DND-41 (cell line): ENCODE results near the gene PTPRG.

Source experiments
- ATAC-seq: fragments of 200-7000 bp; cut with Tn5 transposase; 3 replicates; pipeline ENCODE4 v1.9.1; 2021; ENCODE audit warnings: low read depth; ENCODE audit not compliant: insufficient read depth
- DNase-seq: peaks from one replicate; pipeline ENCODE4 v3.0.0-alpha.2; 2020
- H2AFZ ChIP-seq: 2 replicates; pipeline ENCODE4 v1.6.0; 2012; ENCODE audit warnings: low read depth, low read length
- H3K27ac ChIP-seq: 2 replicates; pipeline ENCODE4 v1.5.1; 2012; ENCODE audit warnings: low read length, inconsistent platforms
- H3K27me3 ChIP-seq: fragments of 200-600 bp; sonication (generic); 2 replicates; pipeline ENCODE4 v1.6.0; 2012; ENCODE audit warnings: low read length, mild to moderate bottlenecking, inconsistent platforms; ENCODE audit not compliant: insufficient read depth, poor library complexity
- H3K36me3 ChIP-seq: 2 replicates; pipeline ENCODE4 v1.5.1; 2012; ENCODE audit warnings: low read length, inconsistent platforms; ENCODE audit not compliant: insufficient read depth
- H3K4me1 ChIP-seq: 2 replicates; pipeline ENCODE4 v1.5.1; 2012; ENCODE audit warnings: mild to moderate bottlenecking, low read length; ENCODE audit not compliant: insufficient read depth
- H3K4me2 ChIP-seq: 2 replicates; pipeline ENCODE4 v1.6.0; 2012; ENCODE audit warnings: mild to moderate bottlenecking, moderate library complexity, low read length, inconsistent platforms; ENCODE audit not compliant: insufficient read depth
- H3K4me3 ChIP-seq, 2 experiments: fragments of 200-600 bp in 1 of 2; shearing (Covaris generic) in 1 of 2; 2 replicates each; pipeline ENCODE4 v1.5.1; 2012 to 2016; ENCODE audit warnings: inconsistent platforms in 2 of 2, low read length in 2 of 2, mild to moderate bottlenecking in 2 of 2, low read depth in 1 of 2, moderate library complexity in 1 of 2
- H3K79me2 ChIP-seq: 2 replicates; pipeline ENCODE4 v1.6.0; 2012; ENCODE audit warnings: low read length, inconsistent platforms; ENCODE audit not compliant: insufficient read depth
- H3K9ac ChIP-seq: 2 replicates; pipeline ENCODE4 v1.6.0; 2012; ENCODE audit warnings: low read depth, mild to moderate bottlenecking, inconsistent platforms, low read length, moderate library complexity
- H3K9me3 ChIP-seq: 2 replicates; pipeline ENCODE4 v1.5.1; 2012; ENCODE audit warnings: low read length, moderate library complexity, mild to moderate bottlenecking, inconsistent platforms; ENCODE audit not compliant: insufficient read depth, severe bottlenecking
- H4K20me1 ChIP-seq: 2 replicates; pipeline ENCODE4 v1.6.0; 2012; ENCODE audit warnings: low read length; ENCODE audit not compliant: insufficient read depth
- CTCF ChIP-seq: IDR thresholded peaks from 2 replicates; pipeline ENCODE4 v1.5.1; 2012; ENCODE audit warnings: borderline replicate concordance, low read length, moderate library complexity, mild to moderate bottlenecking; ENCODE audit not compliant: poor library complexity, severe bottlenecking; ENCODE audit errors: extremely low read depth
- EZH2 ChIP-seq: IDR thresholded peaks from 3 replicates; pipeline ENCODE4 v1.6.1; 2012; ENCODE audit warnings: borderline replicate concordance, low read depth, mild to moderate bottlenecking, moderate library complexity, low read length, inconsistent platforms; ENCODE audit not compliant: severe bottlenecking

PTPRG gene

GRCh38 chr3:61565569-61565968 lies 4.2 kb downstream of the PTPRG start:
- Histone ChIP-seq H3K9ac (no peak overlapping the region), H3K4me2 (no peak overlapping the region), H3K36me3 (no peaks in the 10 kb centered on the region), H3K27me3 (no peaks in the 10 kb centered on the region), H3K4me3 (no peak overlapping the region), H3K9me3 (no peaks in the 10 kb centered on the region), H4K20me1 (peaks cover 8% of the 10 kb centered on the region; the same call in 1 of the 2 replicates), H3K27ac (no peak overlapping the region), H2AFZ (no peak overlapping the region), H3K4me1 (peaks cover 22% of the 10 kb centered on the region), H3K79me2 (peaks cover 19% of the 10 kb centered on the region)
- no peak for ATAC-seq
- TF ChIP-seq CTCF (no peak), EZH2 (no peak)
- no peak for DNase-seq

GRCh38 chr3:61568127-61568526 lies 6.8 kb downstream of the PTPRG start:
- H2AFZ ChIP-seq = no peak overlapping the region
- H3K9me3 ChIP-seq = no peaks in the 10 kb centered on the region
- no peaks in the 10 kb centered on the region for H3K27me3 ChIP-seq
- H3K4me2 ChIP-seq = no peak overlapping the region
- H3K4me1 ChIP-seq = peaks cover 13% of the 10 kb centered on the region
- no peaks in the 10 kb centered on the region for H3K36me3 ChIP-seq
- H3K79me2 ChIP-seq = peaks cover 8% of the 10 kb centered on the region
- no peak for TF ChIP-seq CTCF
- no peak for TF ChIP-seq EZH2
- H3K27ac ChIP-seq = no peak overlapping the region
- ATAC-seq (no peak), DNase-seq (no peak)
- no peak overlapping the region for H3K4me3 ChIP-seq
- H4K20me1 ChIP-seq = peaks cover 8% of the 10 kb centered on the region; the same call in 1 of the 2 replicates
- no peak overlapping the region for H3K9ac ChIP-seq

- Histone ChIP-seq H4K20me1 (no peaks in the 10 kb centered on the region; the same call in 1 of the 2 replicates), H3K36me3 (no peaks in the 10 kb centered on the region), H3K27me3 (no peaks in the 10 kb centered on the region), H3K79me2 (peaks cover 3% of the 10 kb centered on the region; the same call in 1 of the 2 replicates), H3K4me3 (no peak overlapping the region), H3K27ac (no peak overlapping the region), H3K4me2 (no peak overlapping the region), H2AFZ (no peak overlapping the region), H3K9me3 (peaks cover 3% of the 10 kb centered on the region), H3K9ac (no peak overlapping the region), H3K4me1 (peaks cover 7% of the 10 kb centered on the region; the same call in 1 of the 2 replicates)
- DNase-seq (no peak), ATAC-seq (no peak)
- TF ChIP-seq EZH2 (no peak), CTCF (no peak)
These were observed 8.6 kb downstream of the PTPRG start for GRCh38 chr3:61569856-61570580.
